NCI-H2196 (cell line): Measurements from ENCODE around the gene ZNF469.
"Not testable (repeated sequence)": the region's sequence is repeated elsewhere in the genome, so short reads cannot be mapped to it uniquely, and the experiment has no call there.

Experiments
- DNase-seq: peaks from one replicate; lab custom pipeline; 2025; ENCODE audit not compliant: unreplicated experiment; lab: John Stamatoyannopoulos, UW

The ZNF469 gene

GRCh38 chr16:88407807-88408206 lies 25.0 kb downstream of the ZNF469 start:
- no peak for DNase-seq

GRCh38 chr16:88408561-88409142 lies 25.9 kb downstream of the ZNF469 start:
- no peak for DNase-seq

- DNase-seq: no peak
Measured at GRCh38 chr16:88409296-88410065, 26.7 kb downstream of the ZNF469 start.

DNA sequence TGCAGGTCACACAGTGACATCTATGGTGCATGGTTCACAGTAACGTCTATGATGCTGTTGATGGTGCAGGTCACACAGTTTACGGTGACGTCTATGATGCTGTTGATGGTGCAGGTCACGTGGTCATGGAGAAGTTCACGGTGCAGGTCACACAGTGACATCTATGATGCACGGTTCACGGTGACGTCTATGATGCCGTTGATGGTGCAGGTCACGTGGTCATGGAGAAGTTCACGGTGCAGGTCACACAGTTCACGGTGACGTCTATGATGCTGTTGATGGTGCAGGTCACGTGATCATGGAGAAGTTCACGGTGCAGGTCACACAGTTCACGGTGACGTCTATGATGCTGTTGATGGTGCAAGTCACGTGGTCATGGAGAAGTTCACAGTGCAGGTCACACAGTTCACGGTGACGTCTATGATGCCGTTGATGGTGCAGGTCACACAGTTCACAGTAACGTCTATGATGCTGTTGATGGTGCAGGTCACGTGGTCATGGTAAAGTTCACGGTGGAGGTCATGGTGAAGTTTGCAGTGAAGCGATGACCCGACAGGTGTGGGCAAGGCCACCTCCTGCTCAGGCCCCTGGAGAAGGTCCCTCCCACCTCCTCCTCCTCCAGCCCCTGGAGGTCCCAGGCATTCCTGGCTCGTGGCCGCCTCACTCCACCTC lies 27.7 kb downstream of the ZNF469 start:
- not testable (repeated sequence) for DNase-seq

- no peak for DNase-seq
Measured at GRCh38 chr16:88411951-88412576, 29.3 kb downstream of the ZNF469 start.

DNA sequence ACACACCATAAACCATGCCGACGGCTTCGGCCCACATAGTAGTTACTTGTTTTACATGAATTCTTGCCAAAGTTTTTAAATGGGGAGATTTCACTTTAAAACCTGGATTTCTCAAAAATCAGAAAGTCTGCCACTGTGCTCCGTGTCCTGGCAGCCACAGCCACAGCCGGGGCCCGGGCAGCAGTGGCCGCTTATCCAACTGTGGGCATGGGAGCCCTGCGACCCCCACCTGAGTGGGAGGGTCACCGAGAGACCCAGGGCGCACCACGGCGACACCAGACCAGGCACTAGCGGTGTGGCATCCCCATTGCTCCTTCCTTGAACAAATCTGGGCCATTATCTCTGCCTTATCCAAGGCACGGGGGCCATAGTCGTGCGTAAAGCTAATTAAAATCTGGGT lies 30.0 kb downstream of the ZNF469 start:
- DNase-seq: no peak

- no peak for DNase-seq
Measured at GRCh38 chr16:88413231-88413630, 30.5 kb downstream of the ZNF469 start.

DNA sequence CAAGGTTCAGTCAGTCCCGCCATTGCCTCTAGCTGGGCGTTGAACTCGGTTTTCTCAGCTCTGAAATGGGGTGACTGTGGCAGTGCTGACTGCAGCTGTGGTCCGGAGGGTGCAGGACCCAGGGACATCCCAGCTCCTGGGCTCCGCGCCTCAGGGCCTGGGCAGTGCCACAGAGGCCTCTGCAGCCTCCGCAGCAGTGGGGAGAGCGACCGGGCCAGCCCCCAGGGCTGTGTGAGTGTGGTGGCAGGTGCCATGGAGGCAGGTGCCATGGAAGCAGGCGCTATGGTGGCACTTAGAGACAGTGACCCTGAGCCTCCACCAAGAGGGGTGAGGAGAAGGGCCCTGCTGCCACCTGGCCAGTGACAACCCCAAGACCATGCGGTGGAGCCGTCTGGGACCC lies 30.9 kb downstream of the ZNF469 start:
- no peak for DNase-seq

- no peak for DNase-seq
Measured at GRCh38 chr16:88414521-88415380, 32.0 kb downstream of the ZNF469 start.

DNA sequence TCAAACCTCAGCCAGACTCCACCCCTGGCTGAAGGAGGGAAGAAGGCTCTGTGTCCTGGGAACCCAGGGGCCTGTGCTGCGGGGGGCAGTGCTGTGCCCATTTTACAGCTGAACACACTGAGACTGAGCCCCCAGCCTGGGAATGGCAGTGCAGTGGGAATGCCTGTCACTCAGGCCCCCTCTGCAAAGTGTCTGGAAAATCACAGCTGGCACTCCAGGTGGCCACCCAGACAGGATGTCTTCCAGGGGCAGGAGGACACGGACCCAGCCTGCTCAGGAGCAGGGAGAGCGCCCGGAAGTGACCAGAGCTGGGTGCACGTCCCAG lies 32.6 kb downstream of the ZNF469 start:
- no peak for DNase-seq

- no peak for DNase-seq
Measured at GRCh38 chr16:88415713-88416323, 33.1 kb downstream of the ZNF469 start.

DNA sequence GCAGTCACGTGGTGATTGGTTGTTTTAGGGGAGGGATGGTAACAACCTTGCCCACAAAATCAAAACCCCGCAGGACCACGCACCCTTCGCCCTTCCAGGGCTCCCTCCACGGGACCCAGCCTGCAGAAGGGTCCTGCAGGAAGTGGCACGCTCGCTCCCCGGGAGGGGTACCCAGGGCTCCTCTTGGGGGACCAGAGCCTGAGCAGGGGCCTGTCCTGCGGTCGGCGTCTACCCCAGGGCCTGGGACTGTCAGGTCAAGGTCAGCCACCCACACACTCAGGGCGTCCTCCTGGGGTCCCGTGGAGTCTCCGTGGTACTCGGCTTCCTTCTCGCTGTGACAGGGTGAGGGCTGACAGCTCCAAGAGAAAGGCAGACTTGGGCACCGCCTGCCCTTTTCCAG lies 33.9 kb downstream of the ZNF469 start:
- DNase-seq: no peak

DNA sequence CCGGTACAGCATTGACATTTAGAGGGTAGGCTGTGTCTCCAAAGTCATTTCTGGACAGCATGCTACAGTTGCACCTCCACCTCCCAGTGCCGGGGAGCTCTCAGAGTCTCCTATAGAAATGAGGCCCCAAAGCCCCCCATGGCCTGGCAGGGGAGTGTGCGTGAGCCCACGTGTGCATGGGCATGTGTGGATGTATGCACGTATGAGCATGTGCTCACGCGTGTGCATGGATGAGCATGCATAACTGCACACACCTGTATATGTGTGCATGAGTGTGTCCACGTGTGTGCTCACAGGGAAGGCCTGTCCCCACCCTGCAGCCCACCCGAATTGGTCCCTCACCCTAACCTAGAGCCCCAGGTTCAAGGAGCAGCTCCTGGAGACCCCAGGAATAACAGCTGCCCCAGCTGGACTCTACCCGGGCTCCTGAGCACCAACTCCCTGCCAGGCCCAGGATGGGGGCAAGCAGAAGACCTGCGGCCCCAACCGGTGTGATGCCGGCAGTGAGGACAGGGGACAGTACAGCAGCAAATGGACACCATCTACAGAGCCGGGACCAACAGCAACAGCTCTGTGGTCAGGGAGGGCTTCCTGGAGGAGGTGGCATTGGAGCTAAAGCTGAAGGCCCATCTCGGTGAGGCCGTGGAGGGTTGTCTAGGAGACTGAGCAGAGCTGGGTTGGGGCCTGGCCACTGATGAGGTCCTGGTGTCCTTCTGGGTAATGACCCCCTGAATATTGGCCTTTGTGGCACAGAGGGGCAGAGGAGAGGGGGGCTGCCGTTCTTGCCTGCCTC lies 35.1 kb downstream of the ZNF469 start:
- no peak for DNase-seq

DNA sequence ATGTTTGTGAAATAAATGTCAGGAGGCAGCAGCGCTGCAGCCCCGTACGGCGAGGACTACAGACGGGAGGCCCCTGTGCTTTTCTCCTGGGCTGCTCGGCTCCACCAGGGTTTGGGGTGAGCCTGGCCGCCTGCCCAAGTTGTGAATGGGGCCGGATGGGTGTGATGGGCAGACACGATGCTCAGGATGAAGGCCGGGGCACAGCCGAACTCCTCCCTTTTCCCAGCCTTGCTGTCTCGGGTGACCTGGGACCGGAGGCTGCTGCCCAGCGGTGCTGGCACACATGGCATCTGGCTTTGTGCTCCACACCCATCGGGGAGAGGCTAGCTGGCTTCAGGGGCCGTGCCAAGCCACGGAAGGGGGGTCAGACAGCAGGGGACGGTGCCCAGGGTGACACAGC lies 36.1 kb downstream of the ZNF469 start:
- no peak for DNase-seq

- DNase-seq: no peak
Measured at GRCh38 chr16:88419790-88420189, 37.0 kb downstream of the ZNF469 start.

DNA sequence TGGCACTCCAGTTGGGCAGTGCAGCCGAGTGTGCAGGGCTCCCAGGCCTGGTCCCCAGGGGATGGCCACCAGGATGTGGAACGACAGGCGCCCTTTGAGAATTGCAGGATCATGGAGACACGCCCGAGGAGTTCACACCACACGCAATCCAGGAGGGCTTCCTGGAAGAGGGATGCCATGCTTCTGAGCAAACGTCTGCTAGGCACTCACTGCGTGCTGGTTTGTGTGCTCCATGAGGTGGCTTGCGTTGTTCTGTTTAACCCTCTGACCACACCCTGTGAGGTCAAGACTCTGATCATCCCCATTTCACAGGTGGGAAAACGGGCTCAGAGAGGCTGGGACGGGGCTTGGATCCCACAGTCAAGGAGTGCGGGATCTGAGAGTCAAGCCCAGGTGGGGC lies 37.7 kb downstream of the ZNF469 start:
- DNase-seq: no peak

- no peak for DNase-seq
Measured at GRCh38 chr16:88421301-88421700, 38.5 kb downstream of the ZNF469 start.

DNA sequence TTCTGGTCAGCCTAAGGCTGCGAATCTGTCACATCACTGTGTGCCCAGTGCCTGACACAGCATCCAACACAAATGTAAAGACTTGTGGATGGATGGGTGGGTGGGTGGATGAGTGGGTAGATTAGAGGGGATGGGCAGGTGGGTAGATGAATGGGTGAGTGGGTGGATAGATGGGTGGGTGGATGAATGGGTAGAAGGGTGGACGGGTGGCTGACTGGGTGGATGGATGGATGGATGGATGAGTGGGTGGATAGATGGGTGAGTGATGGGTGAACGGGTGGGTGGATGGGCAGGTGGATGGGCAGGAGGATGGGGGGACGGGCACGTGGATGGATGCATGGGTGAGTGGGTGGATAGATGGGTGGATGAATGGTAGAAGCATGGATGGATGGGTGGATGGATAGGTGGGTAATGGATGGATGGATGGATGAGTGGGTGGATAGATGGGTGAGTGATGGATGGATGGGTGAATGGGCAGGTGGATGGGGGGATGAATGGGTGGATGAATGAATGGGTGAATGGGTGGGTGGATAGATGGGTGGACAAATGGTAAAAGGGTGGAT lies 39.2 kb downstream of the ZNF469 start:
- DNase-seq: no peak

- no peak for DNase-seq
Measured at GRCh38 chr16:88422733-88423447, 40.1 kb downstream of the ZNF469 start.
